ENCODE measurements around the gene TSHR.

TSHR gene

GRCh38 chr14:80996049-80996901, 40.9 kb downstream of the TSHR start:
- TF ChIP-seq POLR2A (IDR thresholded peaks at IDR 0.05; ENCODE audit: low read length) (no peak), GATA1 (IDR thresholded peaks at IDR 0.05; ENCODE audit: low read depth, low read length) (no peak)
- DNase-seq, result peak; percentile 75 to 84

GRCh38 chr14:81001447-81001846, 46.0 kb downstream of the TSHR start:
- TF ChIP-seq POLR2A (IDR thresholded peaks at IDR 0.05; ENCODE audit: low read length) (no peak), GATA1 (IDR thresholded peaks at IDR 0.05; ENCODE audit: low read depth, low read length) (no peak)
- DNase-seq, result no peak

GRCh38 chr14:81004575-81004974, 49.2 kb downstream of the TSHR start:
- no peak for DNase-seq
- TF ChIP-seq GATA1 (IDR thresholded peaks at IDR 0.05; ENCODE audit: low read depth, low read length) (no peak), POLR2A (IDR thresholded peaks at IDR 0.05; ENCODE audit: low read length) (no peak)

GRCh38 chr14:81005540-81006228, 50.3 kb downstream of the TSHR start:
- TF ChIP-seq POLR2A (IDR thresholded peaks at IDR 0.05; ENCODE audit: low read length) (no peak), GATA1 (IDR thresholded peaks at IDR 0.05; ENCODE audit: low read depth, low read length) (no peak)
- peak; percentile 39 to 51 for DNase-seq

GRCh38 chr14:81006266-81006665, 50.8 kb downstream of the TSHR start:
- no peak for TF ChIP-seq POLR2A (IDR thresholded peaks at IDR 0.05; ENCODE audit: low read length)
- no peak for TF ChIP-seq GATA1 (IDR thresholded peaks at IDR 0.05; ENCODE audit: low read depth, low read length)
- peak; percentile 88 to 94 for DNase-seq

GRCh38 chr14:81007131-81007530, 51.7 kb downstream of the TSHR start:
- TF ChIP-seq POLR2A (IDR thresholded peaks at IDR 0.05; ENCODE audit: low read length), result no peak
- no peak for TF ChIP-seq GATA1 (IDR thresholded peaks at IDR 0.05; ENCODE audit: low read depth, low read length)
- DNase-seq, result peak; percentile 18 to 38

GRCh38 chr14:81009346-81009745, 53.9 kb downstream of the TSHR start:
- TF ChIP-seq POLR2A (IDR thresholded peaks at IDR 0.05; ENCODE audit: low read length) (no peak), GATA1 (IDR thresholded peaks at IDR 0.05; ENCODE audit: low read depth, low read length) (no peak)
- peak; percentile 56 to 67 for DNase-seq

GRCh38 chr14:81018251-81018650, 62.8 kb downstream of the TSHR start:
- TF ChIP-seq GATA1 (IDR thresholded peaks at IDR 0.05; ENCODE audit: low read depth, low read length) (no peak), POLR2A (IDR thresholded peaks at IDR 0.05; ENCODE audit: low read length) (no peak)
- DNase-seq, result peak in 1 of 2 experiments; percentile 43

GRCh38 chr14:81018684-81019083, 63.3 kb downstream of the TSHR start:
- TF ChIP-seq POLR2A (IDR thresholded peaks at IDR 0.05; ENCODE audit: low read length) (no peak), GATA1 (IDR thresholded peaks at IDR 0.05; ENCODE audit: low read depth, low read length) (no peak)

GRCh38 chr14:81019113-81019512, 63.7 kb downstream of the TSHR start:
- DNase-seq, result peak; percentile 61 to 64

More at GRCh38 chr14:81018684-81019083, 63.3 kb downstream of the TSHR start:
- DNase-seq, result peak in 1 of 2 experiments; percentile 17

GRCh38 chr14:81023095-81023710, 67.8 kb downstream of the TSHR start:
- TF ChIP-seq GATA1 (IDR thresholded peaks at IDR 0.05; ENCODE audit: low read depth, low read length) (no peak), POLR2A (IDR thresholded peaks at IDR 0.05; ENCODE audit: low read length) (peak; percentile 46)
- peak; percentile 91 to 96 for DNase-seq

- no peak for TF ChIP-seq GATA1 (IDR thresholded peaks at IDR 0.05; ENCODE audit: low read depth, low read length)
- DNase-seq, result no peak
Observed at GRCh38 chr14:81028461-81028860, 73.0 kb downstream of the TSHR start.

GRCh38 chr14:81031488-81031887, 76.1 kb downstream of the TSHR start:
- DNase-seq, result no peak
- TF ChIP-seq POLR2A (IDR thresholded peaks at IDR 0.05; ENCODE audit: low read length) (no peak), GATA1 (IDR thresholded peaks at IDR 0.05; ENCODE audit: low read depth, low read length) (no peak)

- no peak for DNase-seq
- TF ChIP-seq GATA1 (IDR thresholded peaks at IDR 0.05; ENCODE audit: low read depth, low read length), result no peak
- no peak for TF ChIP-seq POLR2A (IDR thresholded peaks at IDR 0.05; ENCODE audit: low read length)
Observed at GRCh38 chr14:81033698-81034240, 78.3 kb downstream of the TSHR start.
